Activated naive CD8-positive, alpha-beta T cell treated with anti-CD3 and anti-CD28 coated beads, Interleukin-2, amount 10 ng/mL, durations not matched to agents 7 days and 5 days (primary cell): ENCODE results near the gene TNFSF8. TPM values are rescaled to one million over a fixed set of nuclear protein-coding genes. Genes with fewer than 3 reads are reported as not detected.
A peak's percentile ranks its signal among the peaks of the same experiment; 100 is the strongest.

ENCODE experiments used
- ATAC-seq: fragments of 150-1000 bp; cut with Tn5 transposase; one replicate; pipeline ENCODE4 v1.10.0; 2021; ENCODE audit warnings: low read depth, moderate library complexity
- POLR2A ChIA-PET: fragments of 350-600 bp; sonication (Branson Sonifier 250); formaldehyde crosslinking; loops from one replicate; lab custom pipeline; 2021; ENCODE audit warnings: antibody characterized with exemption; lab: Charles Lee
- DNase-seq: peaks from one replicate; pipeline ENCODE4 v3.0.0; 2021
- H3K27ac Mint-ChIP-seq: one replicate; pipeline ENCODE4 v1.8.0; 2022; ENCODE audit warnings: mild to moderate bottlenecking, mixed read lengths
- H3K27me3 Mint-ChIP-seq: one replicate; pipeline ENCODE4 v1.8.0; 2022; ENCODE audit warnings: mild to moderate bottlenecking, moderate library complexity, mixed read lengths
- H3K36me3 Mint-ChIP-seq: one replicate; pipeline ENCODE4 v1.8.0; 2021; ENCODE audit warnings: mild to moderate bottlenecking, mixed read lengths
- H3K4me1 Mint-ChIP-seq: one replicate; pipeline ENCODE4 v1.8.0; 2021; ENCODE audit warnings: mixed read lengths
- H3K4me3 Mint-ChIP-seq: one replicate; pipeline ENCODE4 v1.8.0; 2022; ENCODE audit warnings: mild to moderate bottlenecking, moderate library complexity, mixed read lengths
- H3K9me3 Mint-ChIP-seq: one replicate; pipeline ENCODE4 v1.8.0; 2021; ENCODE audit warnings: mixed read lengths
- total RNA-seq, 2 experiments: library from RNA; stranded (reverse); gene quantifications; one replicate each; pipeline ENCODE4 v1.2.3, GENCODE V29; 2021

Gene TNFSF8
- total RNA-seq, 2 experiments from 2014 or later = 54.2 to 56.4 TPM

- ATAC-seq (no peak), DNase-seq (no peak)
- peaks cover 54% of the 10 kb centered on the region for H3K36me3 Mint-ChIP-seq
- H3K4me3 Mint-ChIP-seq = no peak overlapping the region
- H3K27me3 Mint-ChIP-seq = no peaks in the 10 kb centered on the region
- peaks cover 5% of the 10 kb centered on the region for H3K9me3 Mint-ChIP-seq
- POLR2A ChIA-PET = interaction anchor here (3.4 kb wide), 1 partner anchor 32 kb away, joined by 35 read pairs; the partner anchor contains the start of gene TNFSF8
- H3K4me1 Mint-ChIP-seq = peaks cover 39% of the 10 kb centered on the region
- no peak overlapping the region for H3K27ac Mint-ChIP-seq
Measured at GRCh38 chr9:114897196-114897595, 33.2 kb downstream of the TNFSF8 start.

- POLR2A ChIA-PET = interaction anchor here (0.6 to 1.8 kb wide), 3 partner anchors 34 to 205 kb away, joined by 4 to 5 read pairs (median 4); partner anchors contain the start of gene TNFSF8
- DNase-seq (no peak), ATAC-seq (no peak)
- peaks cover 34% of the 10 kb centered on the region for H3K4me1 Mint-ChIP-seq
- H3K4me3 Mint-ChIP-seq = no peak overlapping the region
- H3K36me3 Mint-ChIP-seq = peaks cover 48% of the 10 kb centered on the region
- H3K9me3 Mint-ChIP-seq = peaks cover 6% of the 10 kb centered on the region
- no peaks in the 10 kb centered on the region for H3K27me3 Mint-ChIP-seq
- no peak overlapping the region for H3K27ac Mint-ChIP-seq
Measured at GRCh38 chr9:114896344-114896743, 34.0 kb downstream of the TNFSF8 start.

- POLR2A ChIA-PET = interaction anchor here (1.1 to 1.8 kb wide), 3 partner anchors 10 to 204 kb away, joined by 3 to 5 read pairs (median 4); partner anchors contain the start of gene TNFSF8
- Mint-ChIP-seq H3K4me3 (no peak overlapping the region), H3K27ac (peak overlapping the region; percentile 78), H3K9me3 (peaks cover 9% of the 10 kb centered on the region), H3K4me1 (peaks cover 35% of the 10 kb centered on the region), H3K27me3 (no peaks in the 10 kb centered on the region), H3K36me3 (peaks cover 48% of the 10 kb centered on the region)
- DNase-seq (no peak), ATAC-seq (no peak)
Measured at GRCh38 chr9:114895521-114895991, 34.8 kb downstream of the TNFSF8 start.

GRCh38 chr9:114894609-114895433 is 35.6 kb downstream of the TNFSF8 start:
- peaks cover 40% of the 10 kb centered on the region for H3K4me1 Mint-ChIP-seq
- peak; percentile 35 for ATAC-seq

GRCh38 chr9:114894206-114894605 is 36.2 kb downstream of the TNFSF8 start:
- Mint-ChIP-seq H3K27ac (peak overlapping the region; percentile 78), H3K36me3 (peaks cover 45% of the 10 kb centered on the region), H3K4me3 (peak overlapping the region; percentile 7), H3K27me3 (no peaks in the 10 kb centered on the region), H3K4me1 (peaks cover 46% of the 10 kb centered on the region), H3K9me3 (peaks cover 9% of the 10 kb centered on the region)
- DNase-seq (no peak), ATAC-seq (no peak)
- POLR2A ChIA-PET = no interaction called here

More at GRCh38 chr9:114894609-114895433, 35.6 kb downstream of the TNFSF8 start:
- H3K27ac Mint-ChIP-seq = peak overlapping the region; percentile 78
- peaks cover 9% of the 10 kb centered on the region for H3K9me3 Mint-ChIP-seq
- peak overlapping the region; percentile 25 for H3K4me3 Mint-ChIP-seq
- no peaks in the 10 kb centered on the region for H3K27me3 Mint-ChIP-seq
- POLR2A ChIA-PET = interaction anchor here (1.1 to 1.8 kb wide), 3 partner anchors 11 to 203 kb away, joined by 3 to 5 read pairs (median 4); partner anchors contain the start of gene TNFSF8
- peaks cover 45% of the 10 kb centered on the region for H3K36me3 Mint-ChIP-seq
- no peak for DNase-seq

- H3K4me1 Mint-ChIP-seq = peaks cover 51% of the 10 kb centered on the region
- no peaks in the 10 kb centered on the region for H3K27me3 Mint-ChIP-seq
- POLR2A ChIA-PET = interaction anchor here (0.6 to 1.3 kb wide), 3 partner anchors 36 to 239 kb away, joined by 3 to 4 read pairs (median 3); partner anchors contain the start of gene TNFSF8
- peak overlapping the region; percentile 77 for H3K27ac Mint-ChIP-seq
- peaks cover 45% of the 10 kb centered on the region for H3K36me3 Mint-ChIP-seq
- peaks cover 9% of the 10 kb centered on the region for H3K9me3 Mint-ChIP-seq
- DNase-seq = no peak
- no peak overlapping the region for H3K4me3 Mint-ChIP-seq
- ATAC-seq = no peak
Measured at GRCh38 chr9:114893221-114894010, 37.0 kb downstream of the TNFSF8 start.

GRCh38 chr9:114889802-114890224 is 40.6 kb downstream of the TNFSF8 start:
- H3K4me3 Mint-ChIP-seq = peak overlapping the region; percentile 4
- H3K36me3 Mint-ChIP-seq = peaks cover 37% of the 10 kb centered on the region
- peak overlapping the region; percentile 72 for H3K27ac Mint-ChIP-seq
- no peaks in the 10 kb centered on the region for H3K27me3 Mint-ChIP-seq
- POLR2A ChIA-PET = interaction anchor here (0.5 to 3.0 kb wide), 4 partner anchors 9 to 509 kb away, joined by 3 to 22 read pairs (median 4); no protein-coding TSS in a partner anchor
- peaks cover 11% of the 10 kb centered on the region for H3K9me3 Mint-ChIP-seq
- peaks cover 41% of the 10 kb centered on the region for H3K4me1 Mint-ChIP-seq
- DNase-seq = no peak
- peak; percentile 72 for ATAC-seq

GRCh38 chr9:114888607-114889006 is 41.8 kb downstream of the TNFSF8 start:
- H3K4me1 Mint-ChIP-seq = peaks cover 29% of the 10 kb centered on the region
- peak overlapping the region; percentile 54 for H3K27ac Mint-ChIP-seq
- H3K9me3 Mint-ChIP-seq = peaks cover 16% of the 10 kb centered on the region
- no peaks in the 10 kb centered on the region for H3K27me3 Mint-ChIP-seq
- H3K36me3 Mint-ChIP-seq = peaks cover 33% of the 10 kb centered on the region
- ATAC-seq (no peak), DNase-seq (no peak)
- H3K4me3 Mint-ChIP-seq = no peak overlapping the region
- POLR2A ChIA-PET = interaction anchor here (0.9 to 3.0 kb wide), 3 partner anchors 10 to 83 kb away, joined by 3 to 22 read pairs (median 4); partner anchors contain the start of gene TNFSF15

- POLR2A ChIA-PET = interaction anchor here (1.8 to 3.0 kb wide), 2 partner anchors 11 to 18 kb away, joined by 4 to 22 read pairs; no protein-coding TSS in a partner anchor
- DNase-seq = no peak
- H3K4me3 Mint-ChIP-seq = no peak overlapping the region
- ATAC-seq = no peak
- peaks cover 30% of the 10 kb centered on the region for H3K36me3 Mint-ChIP-seq
- H3K4me1 Mint-ChIP-seq = peaks cover 26% of the 10 kb centered on the region
- H3K27me3 Mint-ChIP-seq = no peaks in the 10 kb centered on the region
- H3K9me3 Mint-ChIP-seq = peaks cover 15% of the 10 kb centered on the region
- no peak overlapping the region for H3K27ac Mint-ChIP-seq
Measured at GRCh38 chr9:114887963-114888362, 42.4 kb downstream of the TNFSF8 start.

GRCh38 chr9:114884787-114885452 is 45.5 kb downstream of the TNFSF8 start:
- H3K4me1 Mint-ChIP-seq = peaks cover 14% of the 10 kb centered on the region
- POLR2A ChIA-PET = no interaction called here
- DNase-seq (no peak), ATAC-seq (no peak)
- no peaks in the 10 kb centered on the region for H3K27me3 Mint-ChIP-seq
- peaks cover 13% of the 10 kb centered on the region for H3K9me3 Mint-ChIP-seq
- no peak overlapping the region for H3K4me3 Mint-ChIP-seq
- peaks cover 15% of the 10 kb centered on the region for H3K36me3 Mint-ChIP-seq
- H3K27ac Mint-ChIP-seq = no peak overlapping the region

GRCh38 chr9:114883709-114884108 is 46.7 kb downstream of the TNFSF8 start:
- POLR2A ChIA-PET = no interaction called here
- Mint-ChIP-seq H3K27ac (no peak overlapping the region), H3K36me3 (peaks cover 16% of the 10 kb centered on the region), H3K4me3 (no peak overlapping the region), H3K4me1 (peaks cover 5% of the 10 kb centered on the region), H3K9me3 (peaks cover 13% of the 10 kb centered on the region), H3K27me3 (no peaks in the 10 kb centered on the region)
- DNase-seq (no peak), ATAC-seq (no peak)

GRCh38 chr9:114880291-114880745 is 50.1 kb downstream of the TNFSF8 start:
- H3K27ac Mint-ChIP-seq = no peak overlapping the region
- peaks cover 23% of the 10 kb centered on the region for H3K9me3 Mint-ChIP-seq
- no peaks in the 10 kb centered on the region for H3K27me3 Mint-ChIP-seq
- H3K36me3 Mint-ChIP-seq = peaks cover 27% of the 10 kb centered on the region
- DNase-seq (no peak), ATAC-seq (no peak)
- no peak overlapping the region for H3K4me3 Mint-ChIP-seq
- H3K4me1 Mint-ChIP-seq = no peaks in the 10 kb centered on the region
- POLR2A ChIA-PET = no interaction called here
